HEK293 (cell line): Measurements from ENCODE around the gene LRRC8E.

Experiments
- GLIS1 ChIP-seq: fragments of 450-650 bp; formaldehyde crosslinking; IDR thresholded peaks from 2 replicates; pipeline ENCODE4 v1.5.1; 2016; ENCODE audit warnings: missing biosample characterization, missing genetic modification characterization
- KLF9 ChIP-seq: fragments of 450-650 bp; formaldehyde crosslinking; IDR thresholded peaks from 2 replicates; pipeline ENCODE4 v1.5.1; 2016; ENCODE audit warnings: missing biosample characterization, missing genetic modification characterization, low read depth
- OSR2 ChIP-seq: fragments of 450-650 bp; formaldehyde crosslinking; IDR thresholded peaks from 2 replicates; pipeline ENCODE4 v1.5.1; 2016; ENCODE audit warnings: missing biosample characterization, missing genetic modification characterization
- OVOL3 ChIP-seq: fragments of 450-650 bp; formaldehyde crosslinking; IDR thresholded peaks from 2 replicates; pipeline ENCODE4 v1.5.1; 2016; ENCODE audit warnings: missing biosample characterization, missing genetic modification characterization
- PRDM1 ChIP-seq: fragments of 450-650 bp; formaldehyde crosslinking; IDR thresholded peaks from 2 replicates; pipeline ENCODE4; 2016; ENCODE audit warnings: missing biosample characterization, missing genetic modification characterization
- YY2 ChIP-seq: fragments of 450-650 bp; formaldehyde crosslinking; IDR thresholded peaks from 2 replicates; pipeline ENCODE4 v1.5.1; 2016; ENCODE audit warnings: missing biosample characterization, missing genetic modification characterization
- ZBTB17 ChIP-seq: fragments of 450-650 bp; formaldehyde crosslinking; IDR thresholded peaks from 2 replicates; pipeline ENCODE4 v1.5.1; 2016; ENCODE audit warnings: missing biosample characterization, missing genetic modification characterization
- ZBTB48 ChIP-seq: fragments of 450-650 bp; formaldehyde crosslinking; IDR thresholded peaks from 2 replicates; pipeline ENCODE4 v1.5.1; 2016; ENCODE audit warnings: missing biosample characterization, missing genetic modification characterization
- ZBTB8A ChIP-seq: fragments of 450-650 bp; formaldehyde crosslinking; IDR thresholded peaks from 2 replicates; pipeline ENCODE4 v1.5.1; 2016; ENCODE audit warnings: missing biosample characterization, missing genetic modification characterization
- ZNF184 ChIP-seq: fragments of 450-650 bp; IDR thresholded peaks from 2 replicates; pipeline ENCODE4 v1.5.1; 2018; ENCODE audit warnings: missing biosample characterization, mild to moderate bottlenecking, missing genetic modification characterization
- ZNF19 ChIP-seq: fragments of 450-650 bp; formaldehyde crosslinking; IDR thresholded peaks from 2 replicates; pipeline ENCODE4; 2016; ENCODE audit warnings: missing biosample characterization, missing genetic modification characterization, low read depth
- ZNF2 ChIP-seq: fragments of 450-650 bp; formaldehyde crosslinking; IDR thresholded peaks from 2 replicates; pipeline ENCODE4 v1.5.1; 2016; ENCODE audit warnings: missing biosample characterization, missing genetic modification characterization
- ZNF223 ChIP-seq: fragments of 450-650 bp; formaldehyde crosslinking; IDR thresholded peaks from 2 replicates; pipeline ENCODE4 v1.5.1; 2016; ENCODE audit warnings: missing biosample characterization, missing genetic modification characterization
- ZNF341 ChIP-seq: fragments of 450-650 bp; formaldehyde crosslinking; IDR thresholded peaks from 2 replicates; pipeline ENCODE4; 2016; ENCODE audit warnings: low read depth, missing biosample characterization, missing genetic modification characterization
- ZNF354C ChIP-seq: fragments of 450-650 bp; formaldehyde crosslinking; IDR thresholded peaks from 2 replicates; pipeline ENCODE4 v1.5.1; 2016; ENCODE audit warnings: missing biosample characterization, missing genetic modification characterization, low read depth, borderline replicate concordance
- ZNF510 ChIP-seq: fragments of 450-650 bp; formaldehyde crosslinking; IDR thresholded peaks from 2 replicates; pipeline ENCODE4 v1.5.1; 2018; ENCODE audit warnings: mild to moderate bottlenecking, missing genetic modification characterization, missing biosample characterization; ENCODE audit not compliant: insufficient replicate concordance
- ZNF548 ChIP-seq: fragments of 450-650 bp; formaldehyde crosslinking; IDR thresholded peaks from 2 replicates; pipeline ENCODE4 v1.5.1; 2016; ENCODE audit warnings: missing biosample characterization, missing genetic modification characterization
- ZNF571 ChIP-seq: fragments of 450-650 bp; formaldehyde crosslinking; IDR thresholded peaks from 2 replicates; pipeline ENCODE4 v1.5.0; 2017; ENCODE audit warnings: missing biosample characterization, missing genetic modification characterization
- ZNF585B ChIP-seq: fragments of 450-650 bp; formaldehyde crosslinking; IDR thresholded peaks from 2 replicates; pipeline ENCODE4 v1.5.1; 2016; ENCODE audit warnings: missing biosample characterization, missing genetic modification characterization
- ZNF629 ChIP-seq: fragments of 450-650 bp; formaldehyde crosslinking; IDR thresholded peaks from 2 replicates; pipeline ENCODE4 v1.5.1; 2017; ENCODE audit warnings: missing biosample characterization, missing genetic modification characterization
- ZNF843 ChIP-seq: fragments of 450-650 bp; formaldehyde crosslinking; IDR thresholded peaks from 2 replicates; pipeline ENCODE4 v1.5.1; 2016; ENCODE audit warnings: missing biosample characterization, missing genetic modification characterization
- TF ChIP-seq, protein P1 (sequence below): fragments of 450-650 bp; formaldehyde crosslinking; IDR thresholded peaks from 2 replicates; pipeline ENCODE4 v1.5.1; 2016; ENCODE audit warnings: missing biosample characterization, missing genetic modification characterization, borderline replicate concordance
- TF ChIP-seq, protein P2 (sequence below): fragments of 450-650 bp; formaldehyde crosslinking; IDR thresholded peaks from 2 replicates; pipeline ENCODE4 v1.5.1; 2016; ENCODE audit warnings: missing biosample characterization, missing genetic modification characterization
- TF ChIP-seq, protein P3 (sequence below): fragments of 450-650 bp; formaldehyde crosslinking; IDR thresholded peaks from 2 replicates; pipeline ENCODE4 v1.5.1; 2016; ENCODE audit warnings: missing biosample characterization, missing genetic modification characterization
- TF ChIP-seq, protein P4 (sequence below): fragments of 450-650 bp; formaldehyde crosslinking; IDR thresholded peaks from 2 replicates; pipeline ENCODE4 v1.5.1; 2016; ENCODE audit warnings: missing biosample characterization, missing genetic modification characterization
- TF ChIP-seq, protein P5 (sequence below): fragments of 450-650 bp; formaldehyde crosslinking; IDR thresholded peaks from 2 replicates; pipeline ENCODE4 v1.5.1; 2017; ENCODE audit warnings: missing biosample characterization, missing genetic modification characterization
- TF ChIP-seq, protein P6 (sequence below): fragments of 450-650 bp; formaldehyde crosslinking; IDR thresholded peaks from 2 replicates; pipeline ENCODE4 v1.5.1; 2016; ENCODE audit warnings: missing biosample characterization, missing genetic modification characterization
- TF ChIP-seq, protein P7 (sequence below): fragments of 450-650 bp; formaldehyde crosslinking; IDR thresholded peaks from 2 replicates; pipeline ENCODE4 v1.5.0; 2017; ENCODE audit warnings: missing biosample characterization, missing genetic modification characterization, borderline replicate concordance

Gene LRRC8E

DNA sequence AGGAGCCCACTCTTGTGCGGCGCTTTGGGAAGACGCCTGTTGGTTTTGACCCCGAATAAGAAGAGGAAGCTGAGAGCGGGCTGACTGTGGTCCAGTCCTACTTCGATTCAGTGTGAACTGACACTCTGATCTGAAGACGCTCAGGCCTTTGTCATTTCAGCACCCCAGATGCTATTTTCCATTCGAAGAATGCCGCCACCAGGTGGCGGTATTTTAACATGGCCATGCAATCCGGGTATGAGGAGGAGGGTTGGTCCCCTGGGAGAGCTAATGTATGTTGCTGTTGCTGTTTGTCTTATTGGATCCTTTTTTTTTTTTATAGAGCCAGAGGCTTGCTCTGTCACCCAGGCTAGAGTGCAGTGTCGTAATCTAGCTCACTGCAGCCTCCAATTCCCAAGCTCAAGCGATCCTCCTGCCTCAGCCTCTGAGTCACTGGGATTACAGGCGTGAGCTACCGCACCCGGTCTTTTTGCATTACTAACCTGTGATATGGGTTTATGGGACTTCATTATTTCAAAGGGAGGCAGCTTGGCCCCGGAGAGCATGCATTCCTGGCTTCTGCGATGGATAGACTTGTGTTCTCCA is 56.0 kb downstream of the LRRC8E start (continued):
- TF ChIP-seq OVOL3 (0 out of 2 replicates have a peak, but pooled peaks have one; percentile 21), ZNF843 (tag by site-specific recombination) (no peak), ZNF19 (no peak), ZNF571 (tag by site-specific recombination) (no peak), OSR2 (tag by site-specific recombination) (0 out of 2 replicates have a peak, but pooled peaks have one; percentile 5), ZNF548 (tag by site-specific recombination) (no peak), ZNF629 (peak; percentile 32; the same call in 1 of the 2 replicates), ZBTB8A (tag by site-specific recombination) (no peak), PRDM1 (tag by site-specific recombination) (no peak), ZNF354C (tag by site-specific recombination) (no peak), ZNF585B (tag by site-specific recombination) (no peak), YY2 (tag by site-specific recombination) (peak; percentile 59; the same call in 1 of the 2 replicates), ZNF341 (tag by site-specific recombination) (no peak), ZNF510 (tag by site-specific recombination) (no peak), GLIS1 (tag by site-specific recombination) (peak; percentile 33), ZBTB48 (tag by site-specific recombination) (no peak), KLF9 (tag by site-specific recombination) (no peak), ZBTB17 (tag by site-specific recombination) (peak; percentile 57), ZNF184 (tag by site-specific recombination) (peak; percentile 51; the same call in 1 of the 2 replicates), ZNF223 (tag by site-specific recombination) (peak; percentile 41; the same call in 1 of the 2 replicates), ZNF2 (tag by site-specific recombination) (peak; percentile 87)
- TF ChIP-seq, protein P1, sequence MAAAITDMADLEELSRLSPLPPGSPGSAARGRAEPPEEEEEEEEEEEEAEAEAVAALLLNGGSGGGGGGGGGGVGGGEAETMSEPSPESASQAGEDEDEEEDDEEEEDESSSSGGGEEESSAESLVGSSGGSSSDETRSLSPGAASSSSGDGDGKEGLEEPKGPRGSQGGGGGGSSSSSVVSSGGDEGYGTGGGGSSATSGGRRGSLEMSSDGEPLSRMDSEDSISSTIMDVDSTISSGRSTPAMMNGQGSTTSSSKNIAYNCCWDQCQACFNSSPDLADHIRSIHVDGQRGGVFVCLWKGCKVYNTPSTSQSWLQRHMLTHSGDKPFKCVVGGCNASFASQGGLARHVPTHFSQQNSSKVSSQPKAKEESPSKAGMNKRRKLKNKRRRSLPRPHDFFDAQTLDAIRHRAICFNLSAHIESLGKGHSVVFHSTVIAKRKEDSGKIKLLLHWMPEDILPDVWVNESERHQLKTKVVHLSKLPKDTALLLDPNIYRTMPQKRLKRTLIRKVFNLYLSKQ (tag by site-specific recombination): no peak
- TF ChIP-seq, protein P2, sequence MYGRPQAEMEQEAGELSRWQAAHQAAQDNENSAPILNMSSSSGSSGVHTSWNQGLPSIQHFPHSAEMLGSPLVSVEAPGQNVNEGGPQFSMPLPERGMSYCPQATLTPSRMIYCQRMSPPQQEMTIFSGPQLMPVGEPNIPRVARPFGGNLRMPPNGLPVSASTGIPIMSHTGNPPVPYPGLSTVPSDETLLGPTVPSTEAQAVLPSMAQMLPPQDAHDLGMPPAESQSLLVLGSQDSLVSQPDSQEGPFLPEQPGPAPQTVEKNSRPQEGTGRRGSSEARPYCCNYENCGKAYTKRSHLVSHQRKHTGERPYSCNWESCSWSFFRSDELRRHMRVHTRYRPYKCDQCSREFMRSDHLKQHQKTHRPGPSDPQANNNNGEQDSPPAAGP (tag by site-specific recombination): 0 out of 2 replicates have a peak, but pooled peaks have one; percentile 3
- TF ChIP-seq, protein P3, sequence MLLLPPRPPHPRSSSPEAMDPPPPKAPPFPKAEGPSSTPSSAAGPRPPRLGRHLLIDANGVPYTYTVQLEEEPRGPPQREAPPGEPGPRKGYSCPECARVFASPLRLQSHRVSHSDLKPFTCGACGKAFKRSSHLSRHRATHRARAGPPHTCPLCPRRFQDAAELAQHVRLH (tag by site-specific recombination): peak; percentile 66
- TF ChIP-seq, protein P4, sequence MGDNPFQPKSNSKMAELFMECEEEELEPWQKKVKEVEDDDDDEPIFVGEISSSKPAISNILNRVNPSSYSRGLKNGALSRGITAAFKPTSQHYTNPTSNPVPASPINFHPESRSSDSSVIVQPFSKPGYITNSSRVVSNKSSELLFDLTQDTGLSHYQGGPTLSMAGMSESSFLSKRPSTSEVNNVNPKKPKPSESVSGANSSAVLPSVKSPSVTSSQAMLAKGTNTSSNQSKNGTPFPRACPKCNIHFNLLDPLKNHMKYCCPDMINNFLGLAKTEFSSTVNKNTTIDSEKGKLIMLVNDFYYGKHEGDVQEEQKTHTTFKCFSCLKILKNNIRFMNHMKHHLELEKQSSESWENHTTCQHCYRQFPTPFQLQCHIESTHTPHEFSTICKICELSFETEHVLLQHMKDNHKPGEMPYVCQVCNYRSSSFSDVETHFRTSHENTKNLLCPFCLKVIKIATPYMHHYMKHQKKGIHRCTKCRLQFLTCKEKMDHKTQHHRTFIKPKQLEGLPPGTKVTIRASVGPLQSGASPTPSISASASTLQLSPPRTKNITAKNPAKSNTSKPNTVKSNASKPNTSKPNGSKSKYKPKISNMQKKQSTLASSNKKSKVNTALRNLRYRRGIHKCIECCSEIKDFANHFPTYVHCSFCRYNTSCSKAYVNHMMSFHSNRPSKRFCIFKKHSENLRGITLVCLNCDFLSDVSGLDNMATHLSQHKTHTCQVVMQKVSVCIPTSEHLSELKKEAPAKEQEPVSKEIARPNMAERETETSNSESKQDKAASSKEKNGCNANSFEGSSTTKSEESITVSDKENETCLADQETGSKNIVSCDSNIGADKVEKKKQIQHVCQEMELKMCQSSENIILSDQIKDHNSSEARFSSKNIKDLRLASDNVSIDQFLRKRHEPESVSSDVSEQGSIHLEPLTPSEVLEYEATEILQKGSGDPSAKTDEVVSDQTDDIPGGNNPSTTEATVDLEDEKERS (tag by site-specific recombination): peak; percentile 91
- TF ChIP-seq, protein P5, sequence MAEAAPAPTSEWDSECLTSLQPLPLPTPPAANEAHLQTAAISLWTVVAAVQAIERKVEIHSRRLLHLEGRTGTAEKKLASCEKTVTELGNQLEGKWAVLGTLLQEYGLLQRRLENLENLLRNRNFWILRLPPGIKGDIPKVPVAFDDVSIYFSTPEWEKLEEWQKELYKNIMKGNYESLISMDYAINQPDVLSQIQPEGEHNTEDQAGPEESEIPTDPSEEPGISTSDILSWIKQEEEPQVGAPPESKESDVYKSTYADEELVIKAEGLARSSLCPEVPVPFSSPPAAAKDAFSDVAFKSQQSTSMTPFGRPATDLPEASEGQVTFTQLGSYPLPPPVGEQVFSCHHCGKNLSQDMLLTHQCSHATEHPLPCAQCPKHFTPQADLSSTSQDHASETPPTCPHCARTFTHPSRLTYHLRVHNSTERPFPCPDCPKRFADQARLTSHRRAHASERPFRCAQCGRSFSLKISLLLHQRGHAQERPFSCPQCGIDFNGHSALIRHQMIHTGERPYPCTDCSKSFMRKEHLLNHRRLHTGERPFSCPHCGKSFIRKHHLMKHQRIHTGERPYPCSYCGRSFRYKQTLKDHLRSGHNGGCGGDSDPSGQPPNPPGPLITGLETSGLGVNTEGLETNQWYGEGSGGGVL (tag by site-specific recombination): peak; percentile 26; the same call in 1 of the 2 replicates
- TF ChIP-seq, protein P6, sequence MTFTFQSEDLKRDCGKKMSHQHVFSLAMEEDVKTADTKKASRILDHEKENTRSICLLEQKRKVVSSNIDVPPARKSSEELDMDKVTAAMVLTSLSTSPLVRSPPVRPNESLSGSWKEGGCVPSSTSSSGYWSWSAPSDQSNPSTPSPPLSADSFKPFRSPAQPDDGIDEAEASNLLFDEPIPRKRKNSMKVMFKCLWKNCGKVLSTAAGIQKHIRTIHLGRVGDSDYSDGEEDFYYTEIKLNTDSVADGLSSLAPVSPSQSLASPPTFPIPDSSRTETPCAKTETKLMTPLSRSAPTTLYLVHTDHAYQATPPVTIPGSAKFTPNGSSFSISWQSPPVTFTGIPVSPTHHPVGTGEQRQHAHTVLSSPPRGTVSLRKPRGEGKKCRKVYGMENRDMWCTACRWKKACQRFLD: no peak
- TF ChIP-seq, protein P7, sequence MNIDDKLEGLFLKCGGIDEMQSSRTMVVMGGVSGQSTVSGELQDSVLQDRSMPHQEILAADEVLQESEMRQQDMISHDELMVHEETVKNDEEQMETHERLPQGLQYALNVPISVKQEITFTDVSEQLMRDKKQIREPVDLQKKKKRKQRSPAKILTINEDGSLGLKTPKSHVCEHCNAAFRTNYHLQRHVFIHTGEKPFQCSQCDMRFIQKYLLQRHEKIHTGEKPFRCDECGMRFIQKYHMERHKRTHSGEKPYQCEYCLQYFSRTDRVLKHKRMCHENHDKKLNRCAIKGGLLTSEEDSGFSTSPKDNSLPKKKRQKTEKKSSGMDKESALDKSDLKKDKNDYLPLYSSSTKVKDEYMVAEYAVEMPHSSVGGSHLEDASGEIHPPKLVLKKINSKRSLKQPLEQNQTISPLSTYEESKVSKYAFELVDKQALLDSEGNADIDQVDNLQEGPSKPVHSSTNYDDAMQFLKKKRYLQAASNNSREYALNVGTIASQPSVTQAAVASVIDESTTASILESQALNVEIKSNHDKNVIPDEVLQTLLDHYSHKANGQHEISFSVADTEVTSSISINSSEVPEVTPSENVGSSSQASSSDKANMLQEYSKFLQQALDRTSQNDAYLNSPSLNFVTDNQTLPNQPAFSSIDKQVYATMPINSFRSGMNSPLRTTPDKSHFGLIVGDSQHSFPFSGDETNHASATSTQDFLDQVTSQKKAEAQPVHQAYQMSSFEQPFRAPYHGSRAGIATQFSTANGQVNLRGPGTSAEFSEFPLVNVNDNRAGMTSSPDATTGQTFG (tag by site-specific recombination): 0 out of 2 replicates have a peak, but pooled peaks have one; percentile 11
